Trophoblast cell (in vitro differentiated cells and primary cell): ENCODE measurements around the gene ARHGAP27.
"Not testable (repeated sequence)": the region's sequence is repeated elsewhere in the genome, so short reads cannot be mapped to it uniquely, and the experiment has no call there.

Experiments used
- DNase-seq, 2 donors: peaks; one replicate each; pipeline ENCODE4 v3.0.0-alpha.2; 2016
- H2AFZ ChIP-seq: 2 replicates; pipeline ENCODE4 v1.6.1; 2013; ENCODE audit warnings: low read length, moderate library complexity, mild to moderate bottlenecking; ENCODE audit not compliant: insufficient read depth, poor library complexity
- H2AK5ac ChIP-seq: 2 replicates; pipeline ENCODE4 v1.6.1; 2013; ENCODE audit warnings: mild to moderate bottlenecking, low read length
- H2BK120ac ChIP-seq: 2 replicates; pipeline ENCODE4 v1.6.1; 2013; ENCODE audit warnings: low read length, mild to moderate bottlenecking, moderate library complexity; ENCODE audit not compliant: insufficient read depth, poor library complexity
- H2BK12ac ChIP-seq: 2 replicates; pipeline ENCODE4 v1.6.1; 2013; ENCODE audit warnings: mild to moderate bottlenecking, low read length, moderate library complexity
- H2BK5ac ChIP-seq: 2 replicates; pipeline ENCODE4 v1.6.1; 2013; ENCODE audit warnings: low read length, low read depth, moderate library complexity, mild to moderate bottlenecking; ENCODE audit not compliant: poor library complexity
- H3K14ac ChIP-seq: 2 replicates; pipeline ENCODE4 v1.6.1; 2013; ENCODE audit warnings: mild to moderate bottlenecking, low read length
- H3K18ac ChIP-seq: 2 replicates; pipeline ENCODE4 v1.6.1; 2013; ENCODE audit warnings: mild to moderate bottlenecking, low read length
- H3K23ac ChIP-seq: 2 replicates; pipeline ENCODE4 v1.6.1; 2013; ENCODE audit warnings: low read length
- H3K27ac ChIP-seq: 2 replicates; pipeline ENCODE4 v1.5.1; 2013; ENCODE audit warnings: low read depth, mild to moderate bottlenecking, inconsistent platforms, low read length, moderate library complexity
- H3K27me3 ChIP-seq: 2 replicates; pipeline ENCODE4 v1.6.1; 2013; ENCODE audit warnings: inconsistent platforms, mild to moderate bottlenecking, low read length, moderate library complexity; ENCODE audit not compliant: insufficient read depth
- H3K36me3 ChIP-seq, 2 experiments: 1 replicate in 1 of 2; 2 replicates in 1 of 2; pipeline ENCODE4 v1.6.1; 2013; ENCODE audit warnings: low read length in 2 of 2, mild to moderate bottlenecking in 2 of 2, moderate library complexity in 1 of 2; ENCODE audit not compliant: insufficient read depth in 2 of 2, control insufficient read depth in 1 of 2
- H3K4ac ChIP-seq: 2 replicates; pipeline ENCODE4 v1.6.1; 2013; ENCODE audit warnings: low read depth, mild to moderate bottlenecking, low read length, moderate library complexity
- H3K4me1 ChIP-seq, 2 experiments: 1 replicate in 1 of 2; 2 replicates in 1 of 2; pipeline ENCODE4 v1.6.1; 2013; ENCODE audit warnings: low read length in 2 of 2, mild to moderate bottlenecking in 2 of 2, moderate library complexity in 1 of 2; ENCODE audit not compliant: insufficient read depth in 2 of 2, control insufficient read depth in 1 of 2
- H3K4me2 ChIP-seq: 2 replicates; pipeline ENCODE4 v1.6.1; 2013; ENCODE audit warnings: inconsistent platforms, mild to moderate bottlenecking, low read length, moderate library complexity
- H3K4me3 ChIP-seq: 2 replicates; pipeline ENCODE4 v1.5.1; 2013; ENCODE audit warnings: mild to moderate bottlenecking, low read depth, low read length, inconsistent platforms
- H3K79me1 ChIP-seq: one replicate; pipeline ENCODE4 v1.6.1; 2013; ENCODE audit warnings: low read length
- H3K79me2 ChIP-seq: 2 replicates; pipeline ENCODE4 v1.6.1; 2013; ENCODE audit warnings: low read length, mild to moderate bottlenecking; ENCODE audit not compliant: control insufficient read depth, insufficient read depth, poor library complexity
- H3K9ac ChIP-seq: 2 replicates; pipeline ENCODE4 v1.6.1; 2013; ENCODE audit warnings: mild to moderate bottlenecking, low read length
- H3K9me3 ChIP-seq: 2 replicates; pipeline ENCODE4 v1.6.1; 2013; ENCODE audit warnings: low read depth, mild to moderate bottlenecking, control low read depth, inconsistent platforms, low read length; ENCODE audit not compliant: insufficient read depth
- H4K12ac ChIP-seq: 2 replicates; pipeline ENCODE4 v1.6.1; 2013; ENCODE audit warnings: low read depth, mild to moderate bottlenecking, low read length, moderate library complexity
- H4K8ac ChIP-seq: 2 replicates; pipeline ENCODE4 v1.6.1; 2013; ENCODE audit warnings: low read depth, mild to moderate bottlenecking, low read length, moderate library complexity
- H4K91ac ChIP-seq: one replicate; pipeline ENCODE4 v1.6.1; 2013; ENCODE audit warnings: low read depth, mild to moderate bottlenecking, low read length, moderate library complexity
- WGBS: extraction: QIAGEN DNeasy Blood & Tissue Kit; methylation state at CpG from one replicate; pipeline ENCODE4 v1.1.7; 2013; ENCODE audit warnings: missing lambda C conversion rate; ENCODE audit not compliant: insufficient read length, insufficient coverage; ENCODE audit errors: extremely low coverage; 5-methylcytosine and 5-hydroxymethylcytosine counted together

Gene ARHGAP27

GRCh38 chr17:45345246-45345553 lies 87.5 kb downstream of the ARHGAP27 start:
- no peak overlapping the region for H3K18ac ChIP-seq
- H3K36me3 ChIP-seq: no peaks in the 10 kb centered on the region
- no peaks in the 10 kb centered on the region for H3K79me2 ChIP-seq
- no peak overlapping the region for H3K23ac ChIP-seq
- no peaks in the 10 kb centered on the region for H3K27me3 ChIP-seq
- H3K4me3 ChIP-seq: no peak overlapping the region
- no peak for DNase-seq
- H4K91ac ChIP-seq: no peak overlapping the region
- H3K4me1 ChIP-seq: peaks cover 0 to 5% of the 10 kb centered on the region in 2 experiments
- no peaks in the 10 kb centered on the region for H3K79me1 ChIP-seq
- H2AFZ ChIP-seq: no peak overlapping the region
- no CpG with 5 or more reads among the region's 3 CpGs for WGBS
- H4K12ac ChIP-seq: no peak overlapping the region
- no peak overlapping the region for H4K8ac ChIP-seq
- H2AK5ac ChIP-seq: no peak overlapping the region
- no peak overlapping the region for H3K14ac ChIP-seq
- H3K27ac ChIP-seq: no peak overlapping the region
- H2BK12ac ChIP-seq: no peak overlapping the region
- H3K9me3 ChIP-seq: no peaks in the 10 kb centered on the region
- H3K9ac ChIP-seq: no peak overlapping the region
- no peak overlapping the region for H3K4me2 ChIP-seq
- no peak overlapping the region for H3K4ac ChIP-seq
- no peak overlapping the region for H2BK5ac ChIP-seq
- H2BK120ac ChIP-seq: no peak overlapping the region

GRCh38 chr17:45343967-45344664 lies 88.6 kb downstream of the ARHGAP27 start:
- not testable (repeated sequence) for H3K36me3 ChIP-seq, H4K91ac ChIP-seq, H3K9ac ChIP-seq, H3K14ac ChIP-seq, H3K79me1 ChIP-seq, H3K27me3 ChIP-seq, H3K4me2 ChIP-seq, H3K4me1 ChIP-seq, H2BK5ac ChIP-seq, H3K18ac ChIP-seq, H2AK5ac ChIP-seq, H3K27ac ChIP-seq, H2AFZ ChIP-seq, DNase-seq, H2BK12ac ChIP-seq, H2BK120ac ChIP-seq, H3K23ac ChIP-seq, H3K4me3 ChIP-seq, H3K9me3 ChIP-seq, H4K8ac ChIP-seq, H3K4ac ChIP-seq, H3K79me2 ChIP-seq, H4K12ac ChIP-seq
- no CpG with 5 or more reads among the region's 10 CpGs for WGBS
